HG03457 (cell line): ENCODE measurements around the gene DGAT2.

Experiments
- ATAC-seq: cut with Tn5 transposase; IDR thresholded peaks from one replicate; pipeline ENCODE4 v1.9.1; 2021; ENCODE audit warnings: moderate number of reproducible peaks; ENCODE audit not compliant: unreplicated experiment

DGAT2 gene

DNA sequence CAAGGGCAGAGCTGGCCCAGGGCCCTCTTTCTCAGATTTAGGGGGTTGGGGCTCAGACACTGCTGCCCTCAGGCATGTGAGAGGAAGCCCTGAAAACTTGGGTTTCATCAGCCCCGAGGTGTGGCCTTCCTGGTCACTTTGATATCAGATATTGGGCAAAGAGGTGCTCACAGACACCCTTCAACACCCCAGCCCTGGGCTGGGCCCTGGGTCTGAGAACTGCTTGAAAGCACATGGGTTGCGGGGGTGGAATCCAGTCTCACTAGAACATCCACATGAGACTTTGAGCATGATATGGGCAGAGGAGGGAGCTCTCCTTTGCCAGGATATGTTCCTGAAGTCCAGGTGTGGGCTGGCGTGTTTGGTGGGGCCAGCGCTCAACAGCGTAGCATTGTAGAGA is 10.4 kb downstream of the DGAT2 start:
- ATAC-seq: no peak

DNA sequence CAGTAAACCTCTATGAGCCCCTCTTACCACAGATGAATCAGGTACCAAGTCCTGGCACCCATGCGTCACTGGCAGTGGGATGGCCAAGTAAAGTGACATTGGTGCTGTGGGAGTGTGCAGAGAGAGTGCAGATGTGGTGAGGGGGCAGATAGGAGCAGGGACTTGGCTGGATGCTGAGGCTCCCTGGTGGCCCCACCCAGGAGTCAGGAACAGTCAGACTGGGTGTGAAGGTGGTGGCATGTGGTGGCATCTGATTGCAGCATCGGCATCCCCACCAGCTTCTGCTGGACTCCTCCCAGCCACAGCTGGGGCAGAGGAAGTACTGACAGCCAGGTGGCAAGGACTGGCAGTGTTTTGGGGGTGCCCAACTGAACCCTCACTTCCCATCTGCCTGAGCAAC is 11.4 kb downstream of the DGAT2 start:
- ATAC-seq: no peak

GRCh38 chr11:75780888-75781287 is 12.3 kb downstream of the DGAT2 start:
- ATAC-seq: no peak

GRCh38 chr11:75781296-75781695 is 12.7 kb downstream of the DGAT2 start:
- ATAC-seq: no peak

GRCh38 chr11:75781831-75782230 is 13.3 kb downstream of the DGAT2 start:
- no peak for ATAC-seq

GRCh38 chr11:75782540-75783263 is 14.1 kb downstream of the DGAT2 start:
- ATAC-seq: no peak

DNA sequence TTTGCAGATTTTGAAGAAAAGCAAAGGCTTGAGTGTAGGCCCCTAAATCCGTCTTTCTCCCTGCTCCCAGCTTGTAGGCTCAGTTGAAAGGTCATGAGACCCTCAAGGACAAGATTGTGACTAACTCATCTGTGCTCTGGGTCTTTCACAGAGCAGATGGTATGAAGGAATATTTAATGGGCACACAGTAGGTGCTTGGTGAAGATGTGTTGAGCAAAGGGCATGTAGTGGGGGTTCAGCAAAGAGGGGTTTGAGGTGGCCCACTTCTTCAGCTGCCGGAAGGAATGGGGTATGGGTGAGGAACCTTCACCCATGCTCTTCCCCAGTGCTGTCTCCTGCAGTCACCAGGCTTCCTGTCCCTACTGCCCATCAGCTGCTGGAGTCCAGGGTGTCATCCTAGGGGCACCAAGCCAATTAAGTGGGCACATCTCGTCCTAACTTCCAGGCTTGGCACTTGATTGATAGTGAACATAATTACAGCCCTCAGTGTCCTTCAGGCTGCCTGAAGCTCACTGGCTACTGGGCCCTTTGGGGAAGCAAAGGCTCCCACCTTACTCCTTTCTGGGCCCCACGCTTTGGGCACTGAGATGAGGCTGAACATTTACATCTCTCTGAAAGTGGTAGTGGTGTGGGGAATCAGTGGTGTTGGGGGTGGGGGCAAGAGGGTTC is 15.0 kb downstream of the DGAT2 start:
- ATAC-seq: no peak

GRCh38 chr11:75784085-75784478 is 15.5 kb downstream of the DGAT2 start:
- ATAC-seq: no peak

- ATAC-seq: no peak
Observed at GRCh38 chr11:75784506-75784905, 15.9 kb downstream of the DGAT2 start.

- ATAC-seq: no peak
Observed at GRCh38 chr11:75785187-75785586, 16.6 kb downstream of the DGAT2 start.

DNA sequence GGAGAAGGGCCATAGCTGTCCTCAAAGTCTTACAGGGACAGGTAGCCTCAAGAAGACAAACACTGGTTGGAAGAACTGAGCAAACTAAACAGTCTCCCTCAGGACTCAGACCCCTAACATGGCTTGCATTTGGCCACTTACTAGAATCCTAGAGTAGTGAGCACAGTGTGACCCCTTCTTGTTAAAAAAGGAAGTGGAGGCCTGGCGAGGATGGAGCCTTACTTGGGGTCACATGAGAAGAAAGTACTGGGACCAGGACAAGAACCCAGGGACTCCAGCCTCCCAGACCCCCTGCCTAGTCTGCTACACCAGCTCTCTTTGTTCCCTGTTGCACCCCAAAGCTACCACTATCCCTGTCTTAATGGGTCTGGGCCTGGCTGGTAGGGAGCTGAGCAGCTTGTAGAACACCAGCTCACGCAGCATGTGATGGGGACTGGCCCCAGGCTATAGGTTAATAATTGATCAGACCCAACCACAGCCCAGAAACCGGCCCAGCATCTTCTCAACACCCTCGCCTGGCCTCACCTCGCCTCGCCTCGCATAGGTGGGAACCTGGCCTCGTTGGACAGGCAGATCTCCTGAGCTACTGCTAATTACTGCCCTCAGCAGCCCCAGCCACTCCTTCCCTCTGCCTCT is 17.6 kb downstream of the DGAT2 start:
- no peak for ATAC-seq

GRCh38 chr11:75789521-75789920 is 20.9 kb downstream of the DGAT2 start:
- no peak for ATAC-seq

- no peak for ATAC-seq
Observed at GRCh38 chr11:75790986-75791385, 22.4 kb downstream of the DGAT2 start.

DNA sequence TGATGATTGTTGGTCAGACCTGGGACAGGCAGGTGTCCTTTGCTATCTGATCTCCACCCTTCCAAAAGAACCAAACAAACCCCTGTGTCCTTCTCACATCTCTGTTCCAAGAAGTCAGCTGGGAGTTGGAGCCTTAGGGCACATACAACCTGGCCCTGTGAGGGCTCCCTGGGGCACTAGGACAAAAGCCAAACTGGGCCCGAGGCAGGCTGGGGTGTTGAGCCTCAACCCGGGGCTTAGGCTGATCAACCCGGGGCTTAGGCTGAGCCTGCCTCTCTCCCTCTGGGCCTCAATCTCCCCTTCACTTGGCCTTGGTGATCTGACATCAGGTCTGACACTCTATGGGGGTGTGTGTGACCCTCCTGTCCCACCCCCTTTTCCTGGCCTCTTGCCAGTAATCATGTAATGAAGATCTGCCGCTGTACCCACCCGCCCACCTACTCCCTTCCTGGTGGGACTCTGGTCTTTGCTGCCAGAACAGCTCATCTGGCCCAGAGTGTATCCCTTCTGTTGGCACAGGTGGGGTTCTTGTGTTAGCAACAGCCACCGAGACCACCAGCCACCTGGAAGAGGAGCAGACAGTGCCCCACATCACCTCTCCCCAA is 23.7 kb downstream of the DGAT2 start:
- ATAC-seq: no peak

GRCh38 chr11:75792997-75793800 is 24.6 kb downstream of the DGAT2 start:
- ATAC-seq: no peak

GRCh38 chr11:75793966-75794365 is 25.4 kb downstream of the DGAT2 start:
- ATAC-seq: no peak

DNA sequence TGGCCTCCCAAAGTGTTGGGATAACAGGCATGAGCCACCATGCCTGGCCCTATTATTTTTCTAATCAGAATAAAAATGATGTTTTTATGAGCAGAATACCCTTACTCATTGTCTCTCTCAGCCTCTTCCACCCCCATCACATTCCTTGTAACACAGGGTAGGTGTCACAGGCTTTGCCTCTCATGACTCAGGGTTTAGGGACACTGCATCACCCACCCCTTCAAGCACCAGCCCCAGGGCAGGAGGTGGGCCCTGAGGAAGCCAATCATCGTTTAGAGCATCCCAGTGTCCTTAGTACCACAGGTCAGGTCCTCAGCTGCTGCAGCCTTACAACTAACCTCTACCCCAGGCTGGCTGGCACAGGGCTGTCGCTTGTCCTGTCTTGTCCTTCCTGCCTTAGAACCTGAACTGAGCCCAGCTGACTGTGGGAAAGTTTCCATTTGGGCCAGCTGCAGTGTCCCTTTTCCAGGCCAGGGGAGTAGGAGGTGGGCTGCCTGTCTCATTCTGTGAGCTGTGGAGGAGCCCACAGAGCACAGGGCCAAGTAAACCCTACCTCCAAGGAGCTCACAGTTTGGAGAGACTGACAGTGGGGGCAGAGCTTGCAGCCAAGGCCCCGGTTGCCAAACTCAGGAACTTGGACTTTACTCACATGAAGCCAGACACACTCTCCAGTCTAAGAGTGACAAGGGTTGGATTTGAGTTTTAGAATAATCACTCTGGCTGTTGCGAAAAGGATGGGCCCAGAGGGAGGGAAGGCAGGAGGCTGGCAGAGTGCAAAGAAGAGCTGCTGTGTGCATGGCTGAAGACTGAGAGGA is 26.9 kb downstream of the DGAT2 start:
- ATAC-seq: no peak

- no peak for ATAC-seq
Observed at GRCh38 chr11:75796091-75796435, 27.5 kb downstream of the DGAT2 start.

DNA sequence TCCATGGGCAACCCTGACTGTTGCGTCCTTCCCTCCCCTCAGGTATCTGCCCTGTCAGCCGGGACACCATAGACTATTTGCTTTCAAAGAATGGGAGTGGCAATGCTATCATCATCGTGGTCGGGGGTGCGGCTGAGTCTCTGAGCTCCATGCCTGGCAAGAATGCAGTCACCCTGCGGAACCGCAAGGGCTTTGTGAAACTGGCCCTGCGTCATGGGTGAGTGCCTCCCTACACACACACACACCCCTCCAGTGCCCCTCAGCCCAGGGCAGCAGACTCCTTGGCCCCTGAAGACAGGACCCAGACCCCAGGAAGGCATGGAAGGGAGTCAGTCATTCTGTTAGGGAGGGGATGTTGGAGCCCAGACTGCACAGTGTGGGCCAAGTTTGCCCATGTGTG is 28.5 kb downstream of the DGAT2 start:
- no peak for ATAC-seq

DNA sequence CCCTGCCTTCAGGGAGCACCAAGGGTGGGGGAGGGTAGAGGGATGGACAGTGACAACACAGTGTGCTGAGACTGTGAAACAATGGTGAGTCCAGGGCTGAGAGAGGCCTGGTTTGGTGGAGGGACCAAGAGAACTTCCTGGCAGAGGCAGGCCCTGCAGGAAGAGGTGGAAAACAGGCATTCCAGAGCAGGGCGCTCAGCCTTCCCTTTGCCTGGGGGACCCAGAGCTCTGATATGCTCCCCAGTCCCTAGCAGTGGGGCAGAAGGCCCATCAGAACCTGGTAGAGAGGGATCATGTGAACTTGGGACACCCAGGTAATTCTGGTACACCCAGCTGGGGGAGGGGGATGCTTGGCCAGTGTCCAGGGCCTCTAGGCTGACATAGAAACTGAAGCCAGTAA is 29.2 kb downstream of the DGAT2 start:
- ATAC-seq: no peak
